SK-N-SH (cell line): ENCODE data around the gene KISS1R. TPM values are rescaled to one million over a fixed set of nuclear protein-coding genes. Genes with fewer than 3 reads are reported as not detected.

Source experiments
- CTCF ChIA-PET: fragments of 300-600, 350-600 bp; formaldehyde crosslinking; extraction: SDS; loops from one replicate; lab custom pipeline; 2021; lab: Yijun Ruan, JAX
- POLR2A ChIA-PET: fragments of 350-600 bp; sonication (Branson Sonifier 250); formaldehyde crosslinking; extraction: SDS; loops from one replicate; lab custom pipeline; 2020; ENCODE audit warnings: antibody characterized with exemption, inconsistent platforms; lab: Yijun Ruan, JAX
- DNase-seq: peaks from one replicate; pipeline ENCODE4 v3.0.0; 2012
- H2AFZ ChIP-seq: fragments of 200-600 bp; sonication (generic); 2 replicates; pipeline ENCODE4 v1.8.1; 2016; ENCODE audit warnings: antibody characterized with exemption, mild to moderate bottlenecking, low read depth
- H3F3A ChIP-seq: fragments of 200-600 bp; sonication (generic); replicated peaks from 2 replicates; pipeline ENCODE3; 2016; ENCODE audit warnings: antibody characterized with exemption, mild to moderate bottlenecking; ENCODE audit not compliant: insufficient read depth
- H3K27ac ChIP-seq, 2 experiments: fragments of 200-500 bp in 1 of 2; fragments of 200-600 bp in 1 of 2; sonication (Bioruptor generic) in 1 of 2; sonication (generic), shearing (Covaris generic) in 1 of 2; 2 replicates each; pipeline versions ENCODE4 v1.5.1 to v1.6.1; 2014 to 2016; ENCODE audit warnings: low read depth in 2 of 2, inconsistent platforms in 1 of 2, low read length in 1 of 2, mild to moderate bottlenecking in 1 of 2, mixed read lengths in 1 of 2
- H3K27me3 ChIP-seq: fragments of 200-600 bp; sonication (generic), shearing (Covaris generic); 2 replicates; pipeline ENCODE4 v1.6.1; 2016; ENCODE audit warnings: mixed run types; ENCODE audit not compliant: insufficient read depth
- H3K36me3 ChIP-seq, 2 experiments: fragments of 200-500 bp in 1 of 2; fragments of 200-600 bp in 1 of 2; sonication (Bioruptor generic) in 1 of 2; sonication (generic) in 1 of 2; replicated peaks in 1 of 2; 2 replicates each; pipeline versions ENCODE3 to v1.5.1; 2014 to 2016; ENCODE audit warnings: low read length in 1 of 2, mild to moderate bottlenecking in 1 of 2; ENCODE audit not compliant: insufficient read depth in 2 of 2, control insufficient read depth in 1 of 2
- H3K4me1 ChIP-seq, 2 experiments: fragments of 200-500 bp in 1 of 2; fragments of 200-600 bp in 1 of 2; sonication (Bioruptor generic) in 1 of 2; sonication (generic), shearing (Covaris generic) in 1 of 2; 2 replicates each; pipeline versions ENCODE4 v1.5.1 to v1.6.1; 2014 to 2016; ENCODE audit warnings: low read depth in 1 of 2, low read length in 1 of 2, mixed run types in 1 of 2; ENCODE audit not compliant: insufficient read depth in 2 of 2, control insufficient read depth in 1 of 2
- H3K4me2 ChIP-seq: fragments of 200-600 bp; sonication (generic), shearing (Covaris generic); 2 replicates; pipeline ENCODE4 v1.6.1; 2017; ENCODE audit warnings: mixed run types
- H3K4me3 ChIP-seq, 2 experiments: fragments of 200-500 bp in 1 of 2; fragments of 200-600 bp in 1 of 2; sonication (Bioruptor generic) in 1 of 2; sonication (generic), shearing (Covaris generic) in 1 of 2; 2 replicates each; pipeline versions ENCODE4 v1.5.1 to v1.8.1; 2014 to 2016; ENCODE audit warnings: low read depth in 2 of 2, inconsistent platforms in 1 of 2, low read length in 1 of 2, mild to moderate bottlenecking in 1 of 2, mixed read lengths in 1 of 2, moderate library complexity in 1 of 2
- H3K79me2 ChIP-seq: fragments of 200-600 bp; sonication (generic); 2 replicates; pipeline ENCODE4 v1.8.1; 2017; ENCODE audit warnings: mild to moderate bottlenecking; ENCODE audit not compliant: insufficient read depth
- H3K9ac ChIP-seq: fragments of 200-600 bp; sonication (generic); 2 replicates; pipeline ENCODE4 v1.6.1; 2017; ENCODE audit warnings: mixed run types
- H3K9me2 ChIP-seq: fragments of 200-600 bp; sonication (generic); 2 replicates; pipeline ENCODE4 v1.6.1; 2017; ENCODE audit warnings: mixed run types
- H3K9me3 ChIP-seq: fragments of 200-600 bp; sonication (generic); 2 replicates; pipeline ENCODE4 v1.6.1; 2017; ENCODE audit warnings: mixed run types, mild to moderate bottlenecking, moderate library complexity
- H4K20me1 ChIP-seq: fragments of 200-600 bp; sonication (generic); 2 replicates; pipeline ENCODE4 v1.6.1; 2017; ENCODE audit warnings: mild to moderate bottlenecking, mixed run types; ENCODE audit not compliant: insufficient read depth
- FOXJ3 ChIP-seq: sonication (generic); formaldehyde crosslinking; IDR thresholded peaks from 2 replicates; pipeline ENCODE4 v1.5.1; 2020; ENCODE audit warnings: mild to moderate bottlenecking, missing genetic modification reagents
- FOXM1 ChIP-seq: IDR thresholded peaks from 2 replicates; pipeline ENCODE4 v1.4.0; 2012; ENCODE audit warnings: low read depth, mild to moderate bottlenecking
- GABPA ChIP-seq: IDR thresholded peaks from 2 replicates; pipeline ENCODE4 v1.4.0; 2012; ENCODE audit warnings: low read depth, mild to moderate bottlenecking
- JUND ChIP-seq: IDR thresholded peaks from 2 replicates; pipeline ENCODE4 v1.4.0; 2012
- MEF2A ChIP-seq: IDR thresholded peaks from 2 replicates; pipeline ENCODE4 v1.4.0; 2012; ENCODE audit warnings: low read depth, borderline replicate concordance
- NFIC ChIP-seq: IDR thresholded peaks from 2 replicates; pipeline ENCODE4 v1.4.0; 2012; ENCODE audit warnings: borderline replicate concordance
- REST ChIP-seq: IDR thresholded peaks from 2 replicates; pipeline ENCODE4 v1.6.1; 2012; ENCODE audit warnings: mild to moderate bottlenecking, low read depth, low read length, moderate library complexity
- TCF12 ChIP-seq: IDR thresholded peaks from 2 replicates; pipeline ENCODE4 v1.4.0; 2012
- YY1 ChIP-seq: IDR thresholded peaks from 2 replicates; pipeline ENCODE4 v1.4.0; 2012; ENCODE audit warnings: low read depth, mild to moderate bottlenecking
- WGBS: methylation state at CpG from one replicate; pipeline ENCODE4 v1.1.6; 2017; ENCODE audit warnings: low lambda C conversion rate; 5-methylcytosine and 5-hydroxymethylcytosine counted together
- polyA plus RNA-seq, 3 experiments: library from polyadenylated mRNA; depleted of rRNA; stranded (reverse); fragments of >200 nt; gene quantifications; 2 replicates each; pipeline ENCODE4 v1.2.3, GENCODE V29; 2012
- TF ChIP-seq, protein P1 (sequence below): IDR thresholded peaks from 2 replicates; pipeline ENCODE4 v1.4.0; 2012; ENCODE audit warnings: low read depth, borderline replicate concordance

Gene KISS1R
- polyA plus RNA-seq, 1 of the 3 experiments (the other 2 are of a cell fraction) = not detected

DNA sequence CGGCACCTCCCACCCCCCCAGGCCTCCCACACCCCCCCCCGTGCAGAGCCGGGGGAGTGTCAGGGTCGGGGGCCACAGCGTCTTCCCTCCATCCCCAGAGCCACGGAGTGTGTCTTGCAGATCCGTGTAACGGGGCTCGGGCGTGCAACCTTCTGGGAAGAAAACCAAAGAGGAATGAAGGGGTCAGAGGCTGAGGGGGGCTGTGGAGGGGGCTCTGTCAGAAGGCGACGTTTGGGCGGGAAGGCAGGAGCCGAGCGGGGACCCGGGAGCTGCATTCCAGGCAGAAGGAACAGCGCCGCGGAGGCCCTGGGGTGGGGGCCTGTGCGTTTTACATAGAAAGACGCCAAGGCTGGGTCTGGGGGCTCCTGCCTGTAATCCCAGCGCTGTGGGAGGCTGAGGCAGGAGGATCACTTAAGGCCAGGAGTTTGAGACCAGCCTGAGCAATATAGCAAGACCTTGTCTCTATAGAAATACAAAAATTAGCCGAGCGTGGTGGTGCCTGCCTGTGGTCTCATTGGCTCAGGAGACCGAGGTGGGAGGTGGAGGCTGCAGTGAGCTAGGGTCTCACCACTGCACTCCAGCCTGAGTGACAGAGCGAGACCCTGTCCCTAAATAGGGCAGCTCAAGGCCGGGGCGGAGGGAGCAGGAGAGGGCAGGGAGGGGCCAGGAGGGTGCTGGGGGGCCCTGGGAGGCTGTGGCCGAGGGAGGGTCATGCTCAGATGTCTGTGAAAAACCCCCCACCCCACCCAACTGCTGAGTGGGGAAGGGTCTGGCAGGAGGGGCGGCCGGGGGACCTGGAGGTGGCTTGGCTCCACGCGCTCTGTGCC, 36.5 kb downstream of the KISS1R start:
- no peak overlapping the region for H2AFZ ChIP-seq
- CTCF ChIA-PET = no interaction called here

More for the DNA sequence above, 36.5 kb downstream of the KISS1R start:
- no peaks in the 10 kb centered on the region for H3F3A ChIP-seq
- H4K20me1 ChIP-seq = peaks cover 27% of the 10 kb centered on the region; the same call in 1 of the 2 replicates
- TF ChIP-seq YY1 (no peak), GABPA (no peak), REST (no peak), JUND (no peak), FOXM1 (no peak), MEF2A (no peak), TCF12 (no peak), FOXJ3 (CRISPR knock-in tag) (no peak), NFIC (no peak)
- TF ChIP-seq, protein P1, sequence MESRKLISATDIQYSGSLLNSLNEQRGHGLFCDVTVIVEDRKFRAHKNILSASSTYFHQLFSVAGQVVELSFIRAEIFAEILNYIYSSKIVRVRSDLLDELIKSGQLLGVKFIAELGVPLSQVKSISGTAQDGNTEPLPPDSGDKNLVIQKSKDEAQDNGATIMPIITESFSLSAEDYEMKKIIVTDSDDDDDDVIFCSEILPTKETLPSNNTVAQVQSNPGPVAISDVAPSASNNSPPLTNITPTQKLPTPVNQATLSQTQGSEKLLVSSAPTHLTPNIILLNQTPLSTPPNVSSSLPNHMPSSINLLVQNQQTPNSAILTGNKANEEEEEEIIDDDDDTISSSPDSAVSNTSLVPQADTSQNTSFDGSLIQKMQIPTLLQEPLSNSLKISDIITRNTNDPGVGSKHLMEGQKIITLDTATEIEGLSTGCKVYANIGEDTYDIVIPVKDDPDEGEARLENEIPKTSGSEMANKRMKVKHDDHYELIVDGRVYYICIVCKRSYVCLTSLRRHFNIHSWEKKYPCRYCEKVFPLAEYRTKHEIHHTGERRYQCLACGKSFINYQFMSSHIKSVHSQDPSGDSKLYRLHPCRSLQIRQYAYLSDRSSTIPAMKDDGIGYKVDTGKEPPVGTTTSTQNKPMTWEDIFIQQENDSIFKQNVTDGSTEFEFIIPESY = no peak
- H3K9me2 ChIP-seq = no peaks in the 10 kb centered on the region
- no peak overlapping the region for H3K4me3 ChIP-seq
- H3K36me3 ChIP-seq = no peaks in the 10 kb centered on the region
- no peak overlapping the region for H3K9ac ChIP-seq
- DNase-seq = no peak
- H3K27ac ChIP-seq = no peak overlapping the region
- no peaks in the 10 kb centered on the region for H3K9me3 ChIP-seq
- POLR2A ChIA-PET = no interaction called here
- no peaks in the 10 kb centered on the region for H3K27me3 ChIP-seq
- H3K4me2 ChIP-seq = no peak overlapping the region
- no peaks in the 10 kb centered on the region for H3K79me2 ChIP-seq
- 86% methylated on average over 29 of the region's 33 CpGs for WGBS
- peaks cover 5 to 21% of the 10 kb centered on the region in 2 experiments; a peak in 2 of 4 replicates for H3K4me1 ChIP-seq
